Spleen (tissue), 7 donors: ENCODE measurements around the gene FAM107B.

Experiments used
- CTCF ChIP-seq, 11 experiments: fragments of 200-600 bp in 7 of 11; fragments of 450-650 bp in 4 of 11; sonication (generic) in 4 of 11; IDR thresholded peaks in 8 of 11; conservative IDR thresholded peaks in 3 of 11; 1 replicate in 7 of 11; 2 replicates in 4 of 11; pipeline versions ENCODE4 v1.4.0 to v1.8.0; 2016 to 2021; ENCODE audit warnings: antibody characterized with exemption in 11 of 11, inconsistent platforms in 4 of 11, mild to moderate bottlenecking in 1 of 11
- POLR2A ChIP-seq, 3 donors: fragments of 450-650 bp; IDR thresholded peaks; one replicate each; pipeline ENCODE4 v1.5.1; 2017; ENCODE audit warnings: antibody characterized with exemption in 3 of 3, mild to moderate bottlenecking in 1 of 3
- POLR2AphosphoS5 ChIP-seq, 3 donors: sonication (generic); formaldehyde crosslinking; IDR thresholded peaks; one replicate each; pipeline ENCODE4 v1.5.1; 2017; ENCODE audit warnings: antibody characterized with exemption in 3 of 3
- donor health status: DM: no; HTN: no; CAD: no; lungs with moderate emphysema.
- donor health status: DM: no; HTN: no; CAD: no.
- donor health status: DM: no; HTN: no; CAD: no.

- TF ChIP-seq CTCF (IDR thresholded peaks at IDR 0.05 in 8 of 11, conservative IDR thresholded peaks at IDR 0.05 in 3 of 11) (peak in 9 of 11 experiments; percentile 16 to 63 (median 40)), POLR2AphosphoS5 (IDR thresholded peaks at IDR 0.05) (peak in 1 of 3 donors; percentile 49), POLR2A (IDR thresholded peaks at IDR 0.05) (no peak)
These were observed 231.4 kb downstream of the FAM107B start for GRCh38 chr10:14543046-14543903.
